ENCODE results near the gene TEX101. TPM values are rescaled to one million over a fixed set of nuclear protein-coding genes. Genes with fewer than 3 reads are reported as not detected.

TEX101 gene
- total and polyA plus RNA-seq, 7 donors = 0.22 TPM; not detected in 6

- H3K27me3 ChIP-seq = no peaks in the 10 kb centered on the region
- H3K9me3 ChIP-seq = no peaks in the 10 kb centered on the region
- peaks cover 0 to 6% (median 2%) of the 10 kb centered on the region in 4 donors for H3K4me1 ChIP-seq
- H3K36me3 ChIP-seq = no peaks in the 10 kb centered on the region
- 7 to 35% methylated on average over 10 of the region's 10 CpGs for WGBS, 2 donors
- TF ChIP-seq CTCF (IDR thresholded peaks at IDR 0.05) (no peak), POLR2AphosphoS5 (IDR thresholded peaks at IDR 0.05) (no peak), EP300 (IDR thresholded peaks at IDR 0.05) (no peak), POLR2A (IDR thresholded peaks at IDR 0.05) (no peak)
- H3K27ac ChIP-seq = no peak overlapping the region
- DNase-seq = no peak
- H3K4me3 ChIP-seq = no peak overlapping the region
- intact Hi-C loops (cut with DNase I) = no loop called here
Measured at GRCh38 chr19:43455321-43456113, 40.8 kb downstream of the TEX101 start.

GRCh38 chr19:43457809-43458208, 43.1 kb downstream of the TEX101 start:
- H3K9me3 ChIP-seq = no peaks in the 10 kb centered on the region
- intact Hi-C loops (cut with DNase I) = no loop called here
- no peaks in the 10 kb centered on the region for H3K36me3 ChIP-seq
- H3K27me3 ChIP-seq = no peaks in the 10 kb centered on the region
- no peak overlapping the region for H3K4me3 ChIP-seq
- no peak overlapping the region for H3K27ac ChIP-seq
- DNase-seq = no peak
- 83 to 84% methylated on average over 4 of the region's 4 CpGs for WGBS, 2 donors
- H3K4me1 ChIP-seq = peaks cover 0 to 7% (median 2%) of the 10 kb centered on the region in 4 donors
- TF ChIP-seq CTCF (IDR thresholded peaks at IDR 0.05) (no peak), POLR2A (IDR thresholded peaks at IDR 0.05) (no peak), POLR2AphosphoS5 (IDR thresholded peaks at IDR 0.05) (no peak), EP300 (IDR thresholded peaks at IDR 0.05) (no peak)

GRCh38 chr19:43460362-43461016, 45.8 kb downstream of the TEX101 start:
- H3K4me3 ChIP-seq = no peak overlapping the region
- H3K9me3 ChIP-seq = no peaks in the 10 kb centered on the region
- no peaks in the 10 kb centered on the region for H3K27me3 ChIP-seq
- no peaks in the 10 kb centered on the region for H3K36me3 ChIP-seq
- peaks cover 0 to 19% (median 13%) of the 10 kb centered on the region in 4 donors for H3K4me1 ChIP-seq
- TF ChIP-seq EP300 (IDR thresholded peaks at IDR 0.05) = no peak
- no peak for TF ChIP-seq POLR2AphosphoS5 (IDR thresholded peaks at IDR 0.05)
- no peak for TF ChIP-seq POLR2A (IDR thresholded peaks at IDR 0.05)
- no peak for TF ChIP-seq CTCF (IDR thresholded peaks at IDR 0.05)
- no peak overlapping the region for H3K27ac ChIP-seq
- no peak for DNase-seq
- intact Hi-C loops (cut with DNase I) = loop anchor here (5.0 kb wide), 2 partner anchors 42 to 67 kb away; partner anchors contain the start of genes ETHE1 and PHLDB3
- WGBS, 2 donors = 68 to 76% methylated on average over 16 of the region's 16 CpGs

- intact Hi-C loops (cut with DNase I) = loop anchor here (5.0 kb wide), 2 partner anchors 41 to 66 kb away; partner anchors contain the start of genes ETHE1 and PHLDB3
- TF ChIP-seq POLR2A (IDR thresholded peaks at IDR 0.05) = no peak
- no peak for TF ChIP-seq CTCF (IDR thresholded peaks at IDR 0.05)
- TF ChIP-seq POLR2AphosphoS5 (IDR thresholded peaks at IDR 0.05) = no peak
- no peak for TF ChIP-seq EP300 (IDR thresholded peaks at IDR 0.05)
- 92 to 93% methylated on average over 12 of the region's 12 CpGs for WGBS, 2 donors
Measured at GRCh38 chr19:43461303-43461702, 46.6 kb downstream of the TEX101 start.

More at GRCh38 chr19:43461303-43461702, 46.6 kb downstream of the TEX101 start:
- no peak for DNase-seq
- H3K27ac ChIP-seq = no peak overlapping the region
- H3K4me3 ChIP-seq = no peak overlapping the region
- H3K27me3 ChIP-seq = no peaks in the 10 kb centered on the region
- no peaks in the 10 kb centered on the region for H3K36me3 ChIP-seq
- H3K9me3 ChIP-seq = no peaks in the 10 kb centered on the region
- H3K4me1 ChIP-seq = peaks cover 0 to 18% (median 13%) of the 10 kb centered on the region in 4 donors

Data from sigmoid colon (tissue), 7 donors.